HEK293T (cell line): Measurements from ENCODE around the gene PTPRD.

Source experiments
- CTCF ChIA-PET: fragments of 350-600 bp; formaldehyde crosslinking; extraction: SDS; loops from one replicate; lab custom pipeline; 2021; ENCODE audit warnings: antibody characterized with exemption, inconsistent platforms; lab: Yijun Ruan, JAX
- POLR2A ChIA-PET: fragments of 350-600 bp; formaldehyde crosslinking; extraction: SDS; loops from one replicate; lab custom pipeline; 2020; ENCODE audit warnings: antibody characterized with exemption, inconsistent platforms; lab: Yijun Ruan, JAX
- DNase-seq: peaks from one replicate; pipeline ENCODE4 v3.0.0; 2012; ENCODE audit warnings: mixed read lengths; ENCODE audit errors: extremely low spot score
- ARNT ChIP-seq: fragments of 450-650 bp; IDR thresholded peaks from 2 replicates; pipeline ENCODE4 v1.6.1; 2017; ENCODE audit warnings: mild to moderate bottlenecking
- BHLHE40 ChIP-seq: fragments of 450-650 bp; IDR thresholded peaks from 2 replicates; pipeline ENCODE4 v1.6.1; 2016; ENCODE audit warnings: mild to moderate bottlenecking, moderate library complexity, borderline replicate concordance
- CTBP1 ChIP-seq: fragments of 450-650 bp; IDR thresholded peaks from 2 replicates; pipeline ENCODE4 v1.6.1; 2016; ENCODE audit warnings: borderline replicate concordance
- ELF4 ChIP-seq: fragments of 450-650 bp; IDR thresholded peaks from 2 replicates; pipeline ENCODE4 v1.6.1; 2017; ENCODE audit warnings: antibody characterized with exemption
- FOXA1 ChIP-seq: fragments of 450-650 bp; IDR thresholded peaks from 2 replicates; pipeline ENCODE4 v1.6.1; 2016; ENCODE audit warnings: mild to moderate bottlenecking
- FOXK2 ChIP-seq: fragments of 450-650 bp; IDR thresholded peaks from 2 replicates; pipeline ENCODE4 v1.6.1; 2016; ENCODE audit warnings: mild to moderate bottlenecking
- FOXM1 ChIP-seq: fragments of 450-650 bp; IDR thresholded peaks from 2 replicates; pipeline ENCODE4 v1.6.1; 2017; ENCODE audit warnings: mild to moderate bottlenecking, borderline replicate concordance
- HDGF ChIP-seq: fragments of 450-650 bp; IDR thresholded peaks from 2 replicates; pipeline ENCODE4 v1.6.1; 2017; ENCODE audit warnings: antibody characterized with exemption, borderline replicate concordance
- L3MBTL2 ChIP-seq: fragments of 450-650 bp; conservative IDR thresholded peaks from 2 replicates; pipeline ENCODE4 v1.6.1; 2016; ENCODE audit warnings: mild to moderate bottlenecking
- LEF1 ChIP-seq: fragments of 450-650 bp; IDR thresholded peaks from 2 replicates; pipeline ENCODE4 v1.6.1; 2017; ENCODE audit warnings: mild to moderate bottlenecking, borderline replicate concordance
- NFRKB ChIP-seq: fragments of 450-650 bp; IDR thresholded peaks from 2 replicates; pipeline ENCODE4 v1.6.1; 2016; ENCODE audit warnings: mild to moderate bottlenecking, moderate library complexity
- PKNOX1 ChIP-seq: fragments of 450-650 bp; IDR thresholded peaks from 2 replicates; pipeline ENCODE4 v1.6.1; 2016
- SP1 ChIP-seq: fragments of 450-650 bp; IDR thresholded peaks from 2 replicates; pipeline ENCODE4 v1.6.1; 2017
- SUZ12 ChIP-seq: fragments of 450-650 bp; IDR thresholded peaks from 2 replicates; pipeline ENCODE4 v1.6.1; 2016; ENCODE audit warnings: mild to moderate bottlenecking
- TARDBP ChIP-seq: fragments of 450-650 bp; IDR thresholded peaks from 2 replicates; pipeline ENCODE4 v1.6.1; 2016
- ZNF384 ChIP-seq: fragments of 450-650 bp; IDR thresholded peaks from 2 replicates; pipeline ENCODE4 v1.6.1; 2016

PTPRD gene

DNA sequence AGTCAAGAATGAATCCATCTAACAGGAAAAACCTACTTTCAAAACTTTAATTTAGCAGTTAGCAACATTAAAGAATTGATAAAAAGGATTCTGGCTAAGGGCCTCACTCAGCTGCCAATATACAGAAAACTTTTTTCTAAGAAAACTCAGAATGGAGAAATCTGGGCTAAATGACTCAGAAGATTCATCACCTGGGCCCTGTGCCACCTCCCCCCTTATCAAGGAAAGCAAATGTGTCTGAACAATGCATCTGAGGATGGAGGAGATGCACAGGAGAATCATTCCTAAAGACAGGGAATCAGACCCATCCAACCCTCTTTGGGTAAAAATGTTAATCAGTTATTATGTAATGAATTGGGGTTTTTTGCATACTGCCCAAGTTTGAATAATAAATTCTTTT lies 2221.2 kb downstream of the PTPRD start:
- no peak for DNase-seq
- TF ChIP-seq NFRKB (no peak), LEF1 (no peak), ZNF384 (no peak), ARNT (no peak), TARDBP (no peak), L3MBTL2 (no peak), FOXM1 (no peak), SP1 (no peak), HDGF (no peak), FOXA1 (no peak), FOXK2 (no peak), CTBP1 (no peak), PKNOX1 (no peak), SUZ12 (no peak), BHLHE40 (no peak), ELF4 (no peak)
- ChIA-PET POLR2A (no interaction called here), CTCF (interaction anchor here (0.6 kb wide), 1 partner anchor 111 kb away, joined by 3 read pairs; no protein-coding TSS in a partner anchor)

GRCh38 chr9:8391132-8391531 lies 2221.7 kb downstream of the PTPRD start:
- no peak for DNase-seq

DNA sequence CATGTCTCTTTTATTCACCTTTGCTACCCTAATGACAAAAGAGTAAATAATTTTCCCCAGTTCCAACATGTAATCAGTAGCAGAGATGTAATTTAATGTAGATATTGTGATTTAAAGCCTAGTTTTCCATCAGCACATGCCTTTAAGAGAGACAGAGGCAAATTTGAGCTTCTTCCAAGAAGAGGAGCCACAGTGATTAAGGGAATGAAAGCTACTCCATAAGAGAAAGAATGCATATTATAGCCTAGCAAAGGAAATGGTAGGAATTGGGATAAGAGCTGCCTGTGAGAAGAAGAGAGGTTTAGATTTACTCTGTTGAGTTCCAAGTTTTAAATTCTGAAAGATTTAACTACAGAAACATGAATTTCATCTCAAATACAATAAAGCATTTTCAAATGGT lies 2222.2 kb downstream of the PTPRD start:
- TF ChIP-seq FOXA1, result no peak
- no peak for TF ChIP-seq FOXM1
- TF ChIP-seq SUZ12, result no peak
- TF ChIP-seq SP1, result no peak
- TF ChIP-seq ELF4, result no peak
- no peak for TF ChIP-seq LEF1
- TF ChIP-seq BHLHE40, result no peak
- TF ChIP-seq HDGF, result no peak
- TF ChIP-seq ARNT, result no peak
- TF ChIP-seq NFRKB, result no peak
- TF ChIP-seq CTBP1, result no peak
- TF ChIP-seq ZNF384, result no peak
- no peak for TF ChIP-seq FOXK2
- TF ChIP-seq TARDBP, result no peak
- ChIA-PET POLR2A (no interaction called here), CTCF (no interaction called here)
- no peak for DNase-seq

More at GRCh38 chr9:8391132-8391531, 2221.7 kb downstream of the PTPRD start:
- CTCF ChIA-PET, result interaction anchor here (0.6 kb wide), 1 partner anchor 111 kb away, joined by 3 read pairs; no protein-coding TSS in a partner anchor
- POLR2A ChIA-PET, result no interaction called here
- TF ChIP-seq ELF4 (no peak), FOXK2 (no peak), SP1 (no peak), ZNF384 (no peak), SUZ12 (no peak), BHLHE40 (no peak), TARDBP (no peak), L3MBTL2 (no peak), LEF1 (no peak), FOXA1 (no peak), NFRKB (no peak), CTBP1 (no peak), ARNT (no peak), FOXM1 (no peak), HDGF (no peak), PKNOX1 (no peak)

DNA sequence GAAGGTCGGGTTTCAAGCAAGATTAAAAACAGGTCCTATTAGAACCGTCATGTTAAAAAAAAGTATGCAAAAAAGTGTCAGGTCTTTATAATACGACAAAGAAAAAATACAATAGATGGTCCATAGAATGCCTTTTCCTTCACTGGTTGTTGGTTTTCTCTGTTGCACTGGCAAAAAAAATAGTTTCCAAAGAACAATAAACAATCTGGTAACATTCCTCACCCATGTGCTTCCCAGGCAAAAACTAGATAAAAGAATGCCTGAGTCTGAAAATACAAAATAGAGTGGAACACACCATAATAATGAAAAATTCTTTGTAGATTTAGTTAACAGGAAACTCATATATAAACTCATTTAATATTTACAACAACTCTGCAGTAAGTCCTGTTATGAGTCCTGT lies 2223.3 kb downstream of the PTPRD start:
- ChIA-PET CTCF (no interaction called here), POLR2A (no interaction called here)
- TF ChIP-seq SP1, result no peak
- TF ChIP-seq CTBP1, result no peak
- TF ChIP-seq NFRKB, result no peak
- no peak for TF ChIP-seq BHLHE40
- no peak for TF ChIP-seq FOXM1
- no peak for TF ChIP-seq LEF1
- TF ChIP-seq L3MBTL2, result no peak
- TF ChIP-seq ELF4, result no peak
- TF ChIP-seq ZNF384, result no peak
- no peak for TF ChIP-seq ARNT
- DNase-seq, result no peak

GRCh38 chr9:8388132-8388531 lies 2224.7 kb downstream of the PTPRD start:
- POLR2A ChIA-PET, result no interaction called here
- DNase-seq, result no peak
- CTCF ChIA-PET, result no interaction called here
- TF ChIP-seq SP1 (no peak), ARNT (no peak), CTBP1 (no peak), ELF4 (no peak), TARDBP (no peak), FOXK2 (no peak), SUZ12 (no peak), BHLHE40 (no peak), NFRKB (no peak), L3MBTL2 (no peak), ZNF384 (no peak), HDGF (no peak), LEF1 (no peak), PKNOX1 (no peak), FOXM1 (no peak), FOXA1 (no peak)

GRCh38 chr9:8384091-8384490 lies 2228.7 kb downstream of the PTPRD start:
- TF ChIP-seq FOXM1, result no peak
- no peak for TF ChIP-seq CTBP1
- TF ChIP-seq LEF1, result no peak
- TF ChIP-seq SUZ12, result no peak
- TF ChIP-seq TARDBP, result no peak
- no peak for TF ChIP-seq FOXA1
- no peak for TF ChIP-seq ELF4
- TF ChIP-seq BHLHE40, result no peak
- no peak for TF ChIP-seq ARNT
- no peak for TF ChIP-seq SP1
- TF ChIP-seq L3MBTL2, result no peak
- TF ChIP-seq NFRKB, result no peak
- no peak for TF ChIP-seq HDGF
- no peak for TF ChIP-seq ZNF384
- no peak for TF ChIP-seq FOXK2
- TF ChIP-seq PKNOX1, result no peak
- POLR2A ChIA-PET, result no interaction called here
- DNase-seq, result no peak
- CTCF ChIA-PET, result no interaction called here
